ENCODE data around the gene EEPD1.
A peak's percentile ranks its signal among the peaks of the same experiment; 100 is the strongest.

The EEPD1 gene

GRCh38 chr7:36288501-36288900 lies 135.4 kb downstream of the EEPD1 start:
- Mint-ChIP-seq H3K9me3 (ENCODE audit: low read depth) (no peaks in the 10 kb centered on the region), H3K27ac (peak overlapping the region; percentile 83), H3K4me1 (ENCODE audit: low read depth) (peaks cover 62% of the 10 kb centered on the region), H3K36me3 (no peaks in the 10 kb centered on the region), H3K27me3 (no peaks in the 10 kb centered on the region), H3K4me3 (peak overlapping the region; percentile 73)

- no peaks in the 10 kb centered on the region for H3K36me3 Mint-ChIP-seq
- no peak overlapping the region for H3K4me3 Mint-ChIP-seq
- H3K27ac Mint-ChIP-seq = no peak overlapping the region
- H3K27me3 Mint-ChIP-seq = no peaks in the 10 kb centered on the region
- peaks cover 47% of the 10 kb centered on the region for H3K4me1 Mint-ChIP-seq (ENCODE audit: low read depth)
- H3K9me3 Mint-ChIP-seq (ENCODE audit: low read depth) = no peaks in the 10 kb centered on the region
Measured at GRCh38 chr7:36289833-36290661, 137.0 kb downstream of the EEPD1 start.

GRCh38 chr7:36291387-36292316 lies 138.6 kb downstream of the EEPD1 start:
- Mint-ChIP-seq H3K4me3 (peak overlapping the region; percentile 74), H3K27ac (no peak overlapping the region), H3K9me3 (ENCODE audit: low read depth) (no peaks in the 10 kb centered on the region), H3K27me3 (no peaks in the 10 kb centered on the region), H3K4me1 (ENCODE audit: low read depth) (peaks cover 32% of the 10 kb centered on the region), H3K36me3 (no peaks in the 10 kb centered on the region)

GRCh38 chr7:36295090-36295489 lies 142.0 kb downstream of the EEPD1 start:
- H3K36me3 Mint-ChIP-seq = no peaks in the 10 kb centered on the region
- peaks cover 12% of the 10 kb centered on the region for H3K4me1 Mint-ChIP-seq (ENCODE audit: low read depth)
- no peak overlapping the region for H3K27ac Mint-ChIP-seq
- no peaks in the 10 kb centered on the region for H3K27me3 Mint-ChIP-seq
- H3K4me3 Mint-ChIP-seq = no peak overlapping the region
- no peaks in the 10 kb centered on the region for H3K9me3 Mint-ChIP-seq (ENCODE audit: low read depth)

GRCh38 chr7:36296284-36296683 lies 143.2 kb downstream of the EEPD1 start:
- H3K4me1 Mint-ChIP-seq (ENCODE audit: low read depth) = peaks cover 12% of the 10 kb centered on the region
- no peaks in the 10 kb centered on the region for H3K36me3 Mint-ChIP-seq
- H3K9me3 Mint-ChIP-seq (ENCODE audit: low read depth) = no peaks in the 10 kb centered on the region
- no peak overlapping the region for H3K27ac Mint-ChIP-seq
- H3K27me3 Mint-ChIP-seq = no peaks in the 10 kb centered on the region
- no peak overlapping the region for H3K4me3 Mint-ChIP-seq

- Mint-ChIP-seq H3K27me3 (no peaks in the 10 kb centered on the region), H3K4me3 (no peak overlapping the region), H3K36me3 (no peaks in the 10 kb centered on the region), H3K4me1 (ENCODE audit: low read depth) (peaks cover under 1% of the 10 kb centered on the region), H3K9me3 (ENCODE audit: low read depth) (no peaks in the 10 kb centered on the region), H3K27ac (no peak overlapping the region)
Measured at GRCh38 chr7:36297364-36298009, 144.4 kb downstream of the EEPD1 start.

GRCh38 chr7:36298106-36298505 lies 145.1 kb downstream of the EEPD1 start:
- Mint-ChIP-seq H3K36me3 (no peaks in the 10 kb centered on the region), H3K27me3 (no peaks in the 10 kb centered on the region), H3K4me1 (ENCODE audit: low read depth) (no peaks in the 10 kb centered on the region), H3K27ac (no peak overlapping the region), H3K4me3 (no peak overlapping the region), H3K9me3 (ENCODE audit: low read depth) (no peaks in the 10 kb centered on the region)

- Mint-ChIP-seq H3K36me3 (no peaks in the 10 kb centered on the region), H3K9me3 (ENCODE audit: low read depth) (no peaks in the 10 kb centered on the region), H3K4me1 (ENCODE audit: low read depth) (no peaks in the 10 kb centered on the region), H3K27me3 (no peaks in the 10 kb centered on the region), H3K4me3 (no peak overlapping the region), H3K27ac (no peak overlapping the region)
Measured at GRCh38 chr7:36299223-36299774, 146.2 kb downstream of the EEPD1 start.

GRCh38 chr7:36299823-36300341 lies 146.8 kb downstream of the EEPD1 start:
- Mint-ChIP-seq H3K4me1 (ENCODE audit: low read depth) (no peaks in the 10 kb centered on the region), H3K4me3 (no peak overlapping the region), H3K27me3 (no peaks in the 10 kb centered on the region), H3K27ac (no peak overlapping the region), H3K36me3 (no peaks in the 10 kb centered on the region), H3K9me3 (ENCODE audit: low read depth) (no peaks in the 10 kb centered on the region)

GRCh38 chr7:36300696-36301350 lies 147.8 kb downstream of the EEPD1 start:
- Mint-ChIP-seq H3K36me3 (no peaks in the 10 kb centered on the region), H3K4me1 (ENCODE audit: low read depth) (no peaks in the 10 kb centered on the region), H3K27me3 (no peaks in the 10 kb centered on the region), H3K27ac (no peak overlapping the region), H3K9me3 (ENCODE audit: low read depth) (no peaks in the 10 kb centered on the region), H3K4me3 (no peak overlapping the region)

GRCh38 chr7:36301914-36302771 lies 149.1 kb downstream of the EEPD1 start:
- H3K9me3 Mint-ChIP-seq (ENCODE audit: low read depth) = no peaks in the 10 kb centered on the region
- H3K27ac Mint-ChIP-seq = no peak overlapping the region
- H3K4me1 Mint-ChIP-seq (ENCODE audit: low read depth) = no peaks in the 10 kb centered on the region
- no peak overlapping the region for H3K4me3 Mint-ChIP-seq
- H3K36me3 Mint-ChIP-seq = no peaks in the 10 kb centered on the region
- H3K27me3 Mint-ChIP-seq = no peaks in the 10 kb centered on the region

- Mint-ChIP-seq H3K9me3 (ENCODE audit: low read depth) (no peaks in the 10 kb centered on the region), H3K4me3 (no peak overlapping the region), H3K27me3 (no peaks in the 10 kb centered on the region), H3K36me3 (no peaks in the 10 kb centered on the region), H3K4me1 (ENCODE audit: low read depth) (no peaks in the 10 kb centered on the region), H3K27ac (no peak overlapping the region)
Measured at GRCh38 chr7:36303202-36304098, 150.4 kb downstream of the EEPD1 start.

- no peak overlapping the region for H3K27ac Mint-ChIP-seq
Measured at GRCh38 chr7:36304099-36304425, 151.0 kb downstream of the EEPD1 start.

More at GRCh38 chr7:36304099-36304425, 151.0 kb downstream of the EEPD1 start:
- Mint-ChIP-seq H3K36me3 (no peaks in the 10 kb centered on the region), H3K27me3 (no peaks in the 10 kb centered on the region), H3K9me3 (ENCODE audit: low read depth) (no peaks in the 10 kb centered on the region), H3K4me1 (ENCODE audit: low read depth) (no peaks in the 10 kb centered on the region), H3K4me3 (no peak overlapping the region)

Measured in activated naive CD8-positive, alpha-beta T cell (primary cell).